ENCODE data around the gene TACO1.

- no peak for TF ChIP-seq EP300 (IDR thresholded peaks at IDR 0.05)
- TF ChIP-seq CTCF (IDR thresholded peaks at IDR 0.05), result no peak
- TF ChIP-seq POLR2A (IDR thresholded peaks at IDR 0.05), result no peak
These were observed 10.7 kb downstream of the TACO1 start for GRCh38 chr17:63611354-63611753.
